Inflammatory macrophage treated with lipopolysaccharide for 4 hours (primary cell): ENCODE results near the gene L3MBTL4.
"Not testable (repeated sequence)": the region's sequence is repeated elsewhere in the genome, so short reads cannot be mapped to it uniquely, and the experiment has no call there.

Source experiments
- DNase-seq: peaks from one replicate; pipeline ENCODE4 v3.0.0-alpha.2; 2020

The L3MBTL4 gene

DNA sequence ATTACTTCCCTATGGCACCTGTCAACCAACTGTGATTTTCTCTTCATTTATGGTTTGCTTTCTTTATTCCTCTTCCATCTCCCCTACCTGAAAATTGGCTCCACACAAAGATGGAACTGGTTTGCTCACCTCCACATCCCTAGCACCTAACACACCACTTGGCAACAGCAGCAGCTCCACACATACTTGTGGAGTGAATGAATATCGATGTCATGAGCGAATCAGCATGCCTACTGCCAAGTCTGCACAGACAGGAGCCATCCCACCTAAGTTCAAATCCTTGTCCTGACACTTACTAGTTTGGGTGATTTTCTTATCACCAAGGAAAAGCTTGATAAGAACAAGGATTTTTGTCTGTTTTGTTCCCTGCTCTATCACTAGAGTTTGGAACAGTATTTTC lies 328.0 kb downstream of the L3MBTL4 start:
- no peak for DNase-seq

DNA sequence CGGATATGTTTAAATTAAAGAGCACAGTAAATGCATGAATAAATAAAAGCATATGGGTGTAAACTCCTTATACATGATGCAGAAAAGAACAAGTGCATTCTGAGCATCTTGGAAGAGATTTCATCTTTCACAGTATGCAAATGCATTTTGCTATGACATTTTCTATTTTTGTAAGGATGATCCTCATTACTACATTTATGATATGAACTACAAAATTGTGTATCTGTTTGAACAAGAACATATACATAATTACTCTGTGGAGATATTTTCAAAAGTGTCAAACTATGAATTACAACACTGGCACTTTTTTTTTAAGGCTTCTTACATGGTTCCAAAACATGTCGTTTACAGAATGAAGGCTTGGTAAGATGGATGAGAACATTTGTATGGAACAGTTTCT lies 335.3 kb downstream of the L3MBTL4 start:
- no peak for DNase-seq

DNA sequence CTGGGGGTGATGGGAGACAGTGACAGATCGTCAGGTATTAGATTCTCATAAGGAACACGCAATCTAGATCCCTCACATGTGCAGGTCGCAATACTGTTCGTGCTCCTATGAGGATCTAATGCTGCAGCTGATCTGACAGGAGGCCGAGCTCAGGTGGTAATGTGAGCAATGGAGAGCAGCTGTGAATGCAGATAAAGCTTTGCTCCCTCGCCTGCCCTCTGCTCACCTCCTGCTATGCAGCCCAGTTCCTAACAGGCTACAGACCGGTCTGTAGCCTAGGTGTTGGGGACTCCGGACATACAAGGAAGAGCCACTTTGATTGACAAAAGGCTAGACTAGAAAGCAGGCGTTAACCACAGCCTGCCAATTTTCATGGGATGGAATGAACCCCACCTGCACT lies 335.8 kb downstream of the L3MBTL4 start:
- no peak for DNase-seq

- not testable (repeated sequence) for DNase-seq
Measured at GRCh38 chr18:6072423-6072822, 342.3 kb downstream of the L3MBTL4 start.

GRCh38 chr18:6069539-6069938 lies 345.2 kb downstream of the L3MBTL4 start:
- no peak for DNase-seq

- no peak for DNase-seq
Measured at GRCh38 chr18:6069103-6069502, 345.6 kb downstream of the L3MBTL4 start.

GRCh38 chr18:6060149-6060548 lies 354.6 kb downstream of the L3MBTL4 start:
- no peak for DNase-seq

DNA sequence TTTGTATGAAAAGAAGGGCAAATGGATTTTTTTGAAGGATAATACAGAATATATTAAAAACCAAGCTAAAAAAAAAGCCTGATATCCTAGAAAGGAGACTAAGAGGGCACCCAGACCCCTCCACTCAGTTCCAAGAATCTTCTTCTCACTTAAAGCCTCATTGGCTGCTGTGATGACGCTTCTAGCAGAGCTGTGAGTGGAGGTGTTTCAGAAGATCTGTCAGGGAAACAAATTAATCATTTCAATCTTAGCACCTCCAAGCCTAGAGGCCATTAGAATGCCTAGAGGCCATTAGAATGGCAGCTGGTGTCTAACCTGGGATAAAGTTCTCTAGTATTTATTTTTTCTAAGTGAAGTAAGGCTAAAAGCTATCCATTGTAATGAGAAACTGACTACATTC lies 355.2 kb downstream of the L3MBTL4 start:
- no peak for DNase-seq

DNA sequence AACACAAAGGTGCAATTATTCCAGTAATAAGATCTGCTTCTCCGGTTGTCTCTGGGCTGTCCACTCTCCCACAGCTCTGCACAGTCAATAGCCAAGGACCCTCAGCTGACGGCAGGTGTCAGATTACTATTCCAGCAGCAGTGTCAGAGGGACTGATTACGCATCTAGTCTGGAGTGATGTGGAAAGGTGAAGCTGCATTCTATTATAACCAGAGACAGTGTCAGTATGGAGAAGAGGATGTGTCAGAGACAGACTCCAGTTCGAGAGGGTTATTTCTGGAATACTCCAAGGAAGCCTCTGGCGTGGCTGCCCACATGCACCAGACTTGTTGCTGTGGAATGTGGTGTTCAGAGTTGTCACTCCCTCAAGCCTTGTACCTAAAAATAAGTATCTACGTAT lies 355.8 kb downstream of the L3MBTL4 start:
- DNase-seq: no peak

GRCh38 chr18:6057604-6058003 lies 357.1 kb downstream of the L3MBTL4 start:
- DNase-seq: no peak

- no peak for DNase-seq
Measured at GRCh38 chr18:6056171-6056910, 358.4 kb downstream of the L3MBTL4 start.

DNA sequence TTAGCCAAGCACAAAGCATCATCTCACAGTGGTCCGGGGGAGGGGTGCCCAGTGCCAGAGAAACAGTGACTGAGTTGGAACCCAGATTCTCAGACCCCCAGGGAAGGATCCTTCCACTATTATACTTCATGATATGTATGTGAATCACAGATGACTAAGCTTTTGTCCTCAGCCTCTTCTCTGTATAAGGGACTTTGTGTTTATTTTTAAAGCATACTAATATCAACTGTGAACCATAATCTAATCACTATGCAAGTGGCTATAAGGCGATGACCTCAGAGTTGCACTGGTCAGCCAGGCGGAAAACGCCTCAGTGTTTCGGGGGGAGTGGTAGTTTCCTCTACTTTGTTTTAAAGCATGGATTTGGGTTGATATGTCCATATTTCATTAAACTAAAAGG lies 359.0 kb downstream of the L3MBTL4 start:
- no peak for DNase-seq

GRCh38 chr18:6054256-6054842 lies 360.4 kb downstream of the L3MBTL4 start:
- DNase-seq: no peak

DNA sequence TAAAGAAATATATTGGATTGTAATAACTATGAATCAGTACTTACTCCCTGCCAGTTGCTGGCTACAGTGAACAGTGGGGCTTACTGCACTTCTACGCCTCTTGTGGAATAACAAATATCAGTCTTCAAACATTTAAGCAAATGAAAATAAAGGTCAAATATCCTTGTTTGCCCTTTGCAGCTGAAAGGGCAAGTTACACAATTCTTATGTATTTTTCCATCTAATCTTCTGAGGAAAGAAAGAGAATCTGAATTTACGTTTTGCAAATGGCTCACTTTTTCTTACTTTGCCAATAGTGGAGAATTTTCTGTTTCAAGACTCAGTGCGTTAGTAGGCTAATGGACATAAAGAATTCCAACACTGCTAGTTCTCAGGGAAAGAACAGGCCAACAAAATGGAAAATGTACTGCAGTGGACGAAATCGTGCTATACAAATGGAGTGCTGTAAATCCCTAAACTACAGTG lies 362.2 kb downstream of the L3MBTL4 start:
- DNase-seq: no peak

DNA sequence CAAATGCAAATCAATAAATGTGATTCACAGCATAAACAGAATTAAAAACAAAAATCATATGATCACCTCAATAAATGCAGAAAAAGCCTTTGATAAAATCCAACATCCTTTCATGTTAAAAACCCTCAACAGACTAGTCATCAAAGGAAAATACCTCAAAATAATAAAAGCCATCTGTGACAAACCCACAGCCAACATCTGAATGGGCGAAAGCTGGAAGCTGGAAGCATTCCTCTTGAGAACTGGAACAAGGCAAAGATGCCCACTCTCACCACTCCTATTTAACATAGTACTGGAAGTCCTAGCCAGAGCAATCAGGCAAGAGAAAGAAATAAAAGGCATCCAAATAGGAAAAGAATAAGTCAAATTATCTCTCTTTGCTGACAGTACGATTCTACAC lies 367.1 kb downstream of the L3MBTL4 start:
- DNase-seq: not testable (repeated sequence)

GRCh38 chr18:6044773-6045172 lies 369.9 kb downstream of the L3MBTL4 start:
- DNase-seq: no peak

GRCh38 chr18:6044319-6044718 lies 370.4 kb downstream of the L3MBTL4 start:
- no peak for DNase-seq

DNA sequence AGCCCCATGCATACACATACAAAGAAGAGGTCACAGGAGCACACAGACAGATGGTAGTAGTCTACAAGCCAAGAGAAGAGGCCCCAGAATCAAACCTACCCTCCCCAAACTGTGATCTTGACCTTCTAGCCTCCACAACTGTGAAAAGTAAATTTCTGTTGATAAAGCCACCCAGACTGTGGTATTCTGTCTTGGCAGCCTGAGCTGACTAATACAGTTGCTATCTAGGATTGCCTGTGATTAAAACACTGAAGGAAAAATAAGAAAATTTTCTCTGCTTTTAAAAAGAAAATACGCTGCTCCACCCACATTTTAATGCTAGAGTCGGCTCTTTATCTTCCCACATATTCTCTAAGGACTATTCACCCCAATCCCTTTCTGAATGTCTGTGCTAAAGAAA lies 375.7 kb downstream of the L3MBTL4 start:
- no peak for DNase-seq

DNA sequence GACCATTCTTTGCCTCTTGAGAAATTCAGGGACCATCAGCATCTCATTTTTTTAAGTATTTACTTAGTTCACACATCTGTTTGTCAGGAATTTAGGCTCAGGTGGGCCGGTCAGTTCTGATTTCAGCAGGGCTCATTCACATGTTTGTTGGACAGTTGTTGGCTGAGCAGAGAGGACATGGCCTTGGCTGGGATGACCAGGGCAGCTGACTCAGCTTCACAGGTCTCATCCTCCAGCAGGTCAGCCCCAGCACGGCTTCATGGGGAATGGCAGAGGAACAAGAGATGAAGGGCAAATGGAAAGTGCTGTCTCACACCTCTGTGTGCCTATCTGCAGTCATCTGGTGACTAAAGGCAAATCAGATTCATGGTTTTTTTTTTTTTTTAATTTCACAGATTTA lies 383.3 kb downstream of the L3MBTL4 start:
- no peak for DNase-seq

DNA sequence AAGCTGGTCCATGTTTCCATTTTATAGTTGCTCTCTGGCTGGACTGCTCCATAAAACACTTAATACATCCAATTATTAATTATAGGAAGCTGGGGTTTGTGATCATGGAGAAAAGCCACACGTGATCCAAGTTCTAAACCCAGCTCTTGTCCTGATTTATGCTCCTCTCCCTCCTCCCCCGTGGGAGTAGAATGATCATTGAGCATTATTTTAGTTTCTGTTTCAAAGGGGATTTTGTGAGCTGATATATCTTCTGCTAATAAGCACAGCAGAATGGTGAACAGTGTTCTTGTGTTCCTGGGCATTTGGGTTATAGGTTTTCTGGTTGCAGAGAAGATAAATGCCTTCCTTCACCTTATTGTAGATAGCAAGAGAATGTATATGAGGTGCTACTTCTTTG lies 383.7 kb downstream of the L3MBTL4 start:
- DNase-seq: no peak

DNA sequence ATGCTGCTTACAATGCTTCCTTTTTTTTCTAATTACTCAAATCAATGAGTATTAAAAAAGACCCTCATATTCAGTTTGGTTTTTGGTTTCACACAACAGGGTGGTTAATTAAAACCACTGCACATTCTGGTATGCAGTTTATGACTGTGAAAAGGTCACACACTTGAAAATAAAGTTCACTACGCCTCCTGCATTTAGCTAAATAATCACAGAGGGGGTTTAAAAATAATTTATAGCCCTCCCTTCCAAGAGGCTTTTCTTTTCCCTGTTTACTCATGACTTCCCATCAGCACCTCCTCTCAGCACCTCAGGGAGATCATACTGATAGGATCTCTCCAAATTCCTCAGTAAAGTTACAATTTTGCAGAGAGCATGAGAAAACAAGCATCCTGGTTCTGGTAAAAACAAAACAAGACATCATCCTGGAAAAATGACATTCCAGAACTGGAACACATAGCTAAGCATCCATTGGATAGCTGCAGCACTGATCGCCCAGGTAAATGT lies 389.9 kb downstream of the L3MBTL4 start:
- DNase-seq: no peak

- no peak for DNase-seq
Measured at GRCh38 chr18:6023551-6023950, 391.2 kb downstream of the L3MBTL4 start.

- no peak for DNase-seq
Measured at GRCh38 chr18:6022845-6023244, 391.9 kb downstream of the L3MBTL4 start.

DNA sequence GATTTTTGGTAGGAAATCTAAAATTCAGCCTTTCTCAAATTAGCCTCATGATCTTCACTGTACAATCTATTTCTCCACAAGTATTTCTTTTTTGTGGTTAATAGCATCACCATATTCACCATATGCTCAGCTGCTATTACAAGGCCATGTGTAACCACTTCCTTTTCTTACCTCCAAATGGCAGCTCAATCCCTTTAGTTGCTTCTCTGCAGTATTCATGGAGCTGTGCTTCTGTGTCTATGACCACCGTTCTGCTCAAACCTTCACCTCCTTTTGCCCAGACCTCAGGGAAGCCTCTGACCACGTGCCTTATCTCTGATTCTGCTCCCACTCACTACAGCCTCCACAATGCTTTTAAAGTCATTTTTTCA lies 392.7 kb downstream of the L3MBTL4 start:
- peak; percentile 15 for DNase-seq
